HG02678 (cell line): ENCODE measurements around the gene LCORL.
"Not testable (repeated sequence)": the region's sequence is repeated elsewhere in the genome, so short reads cannot be mapped to it uniquely, and the experiment has no call there.

Source experiments
- ATAC-seq: cut with Tn5 transposase; IDR thresholded peaks from one replicate; pipeline ENCODE4 v1.9.1; 2021; ENCODE audit warnings: mild to moderate bottlenecking, moderate library complexity; ENCODE audit not compliant: unreplicated experiment

The LCORL gene

DNA sequence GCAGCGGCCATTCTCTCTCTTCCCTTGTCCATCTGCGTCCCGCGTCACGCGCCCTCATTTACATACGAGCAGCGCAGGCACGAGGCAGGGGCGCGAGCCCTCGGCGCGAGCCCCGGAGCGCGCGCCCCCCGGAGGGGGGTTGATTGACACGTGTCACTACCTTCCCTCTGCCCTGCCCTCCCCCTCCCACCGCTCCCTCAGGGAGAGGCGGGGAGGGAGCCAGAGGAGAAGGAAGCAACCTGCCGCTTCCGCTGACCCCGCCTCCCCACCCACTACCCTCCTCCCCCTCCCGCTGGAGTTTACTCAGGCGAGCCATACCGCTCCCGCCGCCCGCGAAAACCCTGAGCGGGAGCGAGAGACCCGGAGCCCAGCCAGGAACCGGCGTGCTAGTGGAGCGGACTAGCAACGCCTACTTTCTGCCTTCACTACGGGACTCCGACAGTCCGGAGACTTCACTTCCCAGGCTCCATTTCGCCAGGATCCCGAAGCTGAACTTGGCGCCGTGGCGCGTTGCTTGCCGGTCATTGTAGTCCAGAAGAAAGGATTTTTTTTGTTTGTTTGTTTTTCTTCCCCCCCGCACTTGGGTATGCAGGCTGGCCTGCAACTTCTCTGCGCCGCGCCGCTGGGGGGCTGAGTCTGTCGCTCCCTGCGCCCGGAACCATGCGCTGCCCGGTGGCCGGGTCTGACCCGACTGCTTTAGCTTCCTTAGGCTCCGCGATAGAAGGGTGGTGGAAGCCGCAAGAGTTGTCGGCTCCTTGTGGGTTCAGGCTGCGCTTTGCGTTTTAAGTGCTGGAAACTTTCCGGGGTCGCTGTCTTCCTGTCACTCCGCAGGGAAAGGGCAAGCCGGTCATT is at the start of gene LCORL:
Gene LCORL (minus strand): TSS at position 36 of the 852 bp plus-strand sequence. CDS start 4 bp downstream, at position 32.
- peak; percentile 72 for ATAC-seq

DNA sequence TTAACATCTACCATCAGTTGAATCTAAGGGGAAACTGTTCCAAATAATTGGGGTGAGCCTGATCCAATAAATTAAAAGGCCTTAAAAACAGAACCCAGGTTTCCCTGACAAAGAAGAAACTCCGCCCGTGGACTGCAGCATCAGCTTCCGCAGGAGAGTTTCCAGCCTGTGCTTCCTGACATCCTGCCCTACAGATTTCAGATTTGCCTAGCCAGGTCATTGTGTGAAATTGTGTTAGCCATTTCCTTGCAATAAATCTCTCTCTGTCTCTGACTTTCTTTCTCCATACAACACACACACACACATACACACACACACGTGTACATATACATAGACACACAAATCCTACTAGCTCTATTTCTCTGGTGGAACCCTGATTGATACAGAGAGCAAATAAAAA is 48.3 kb upstream of the LCORL start:
- no peak for ATAC-seq

DNA sequence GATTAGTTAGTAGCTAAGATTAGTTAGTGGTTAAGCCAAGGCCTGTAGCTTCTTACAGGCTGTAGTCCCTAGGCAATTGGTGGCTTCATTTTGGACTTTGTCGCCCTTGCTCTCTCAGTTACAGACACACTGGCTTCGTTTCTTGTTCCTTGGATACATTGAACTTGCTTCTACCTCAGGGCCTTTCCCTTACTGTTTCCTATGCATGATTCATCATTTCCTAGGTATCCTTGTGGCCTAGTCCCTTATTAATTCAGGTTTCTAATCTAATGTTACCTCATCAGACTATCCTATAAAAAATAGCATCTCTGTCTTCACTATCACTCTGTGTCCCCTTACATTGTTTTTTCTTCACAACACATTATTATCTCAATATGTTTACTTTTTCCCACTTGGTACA is 45.5 kb upstream of the LCORL start:
- no peak for ATAC-seq

DNA sequence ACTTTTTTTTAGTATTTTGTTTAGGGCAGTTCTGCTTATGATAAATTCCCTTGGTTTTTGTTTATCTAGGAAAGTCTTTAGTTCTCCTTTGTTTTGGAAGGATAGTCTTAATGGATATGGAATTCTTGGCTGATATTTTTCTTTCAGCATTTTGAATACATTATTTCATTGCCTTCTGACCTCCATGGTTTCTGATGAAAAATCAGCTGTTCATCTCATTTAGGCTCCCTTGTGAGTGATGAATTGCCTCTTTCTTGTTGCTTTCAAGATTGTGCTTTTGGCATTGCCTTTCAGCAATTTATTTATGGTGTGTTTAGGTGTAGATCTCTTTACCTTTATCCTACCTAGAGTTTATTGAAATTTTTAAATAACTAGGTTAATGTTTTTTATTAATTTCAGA is 41.5 kb upstream of the LCORL start:
- no peak for ATAC-seq

DNA sequence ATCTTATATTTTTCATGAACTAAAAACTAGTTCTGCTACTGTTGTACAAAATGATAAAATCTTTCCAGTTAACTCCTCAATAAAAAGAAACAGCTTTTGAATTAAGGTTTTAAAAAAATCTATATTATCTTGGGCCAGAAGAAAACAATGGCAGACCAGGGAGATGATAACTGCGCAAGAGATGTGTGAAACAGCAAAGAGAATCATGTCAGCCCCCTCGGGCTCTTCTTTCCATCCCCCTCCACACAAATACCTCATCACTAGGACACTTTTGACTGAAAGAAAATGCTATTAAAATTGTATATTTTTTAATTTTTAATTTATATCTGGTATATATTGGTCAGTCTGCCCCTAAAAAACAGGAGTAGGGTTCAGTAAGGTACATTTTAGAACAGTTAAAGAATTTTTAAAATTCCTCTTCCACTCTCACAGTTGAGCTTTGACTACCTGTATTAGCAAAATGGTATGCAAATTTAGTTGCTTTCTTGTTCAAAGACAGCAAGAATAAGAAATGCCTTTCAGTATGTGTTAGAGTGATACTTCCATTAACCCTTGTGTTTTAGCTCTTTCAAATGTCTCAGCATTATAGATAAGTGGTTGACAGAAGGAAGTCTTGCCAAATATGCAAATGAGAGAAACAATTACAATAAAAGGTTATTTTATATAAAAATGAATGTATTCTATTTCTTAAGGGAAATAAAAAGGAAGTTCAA is 36.4 kb upstream of the LCORL start:
- ATAC-seq = peak; percentile 69

DNA sequence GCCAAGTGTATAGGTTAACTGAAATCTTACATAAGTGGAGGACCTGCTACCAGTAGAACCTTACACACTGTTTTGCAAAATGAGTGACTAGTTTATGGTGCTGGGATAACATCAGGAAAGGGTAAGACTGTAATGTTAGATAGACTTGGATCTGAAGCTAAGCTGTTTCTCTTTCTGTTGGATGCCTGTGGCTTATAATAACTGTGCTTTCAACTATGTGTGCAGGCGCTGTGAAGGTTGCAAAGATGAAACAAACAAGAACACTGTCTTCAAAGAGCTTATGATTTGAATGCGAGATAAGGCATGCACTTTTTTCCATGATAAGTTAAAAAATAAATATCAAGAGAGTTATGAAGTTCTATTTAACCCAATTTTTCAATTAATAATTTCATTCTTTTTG is 34.5 kb upstream of the LCORL start:
- ATAC-seq = no peak

DNA sequence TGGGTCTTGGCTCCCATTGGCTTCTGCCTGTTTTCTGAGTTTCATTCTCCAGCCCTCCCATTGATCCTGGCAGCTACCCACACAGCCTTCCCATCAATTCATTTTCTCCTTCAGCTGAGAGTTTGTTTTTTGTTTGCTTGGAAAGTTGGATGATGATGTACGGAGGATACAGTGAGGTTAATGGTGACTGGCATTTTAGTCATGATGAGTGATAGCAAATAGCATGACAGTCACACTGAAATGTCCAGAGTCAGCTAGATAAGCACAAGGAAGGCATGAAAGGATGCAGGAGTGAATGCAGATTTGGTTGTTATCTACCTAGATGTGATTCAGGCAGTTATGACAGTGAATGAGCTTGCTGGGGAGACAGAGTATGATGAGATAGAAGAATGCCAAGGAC is 30.6 kb upstream of the LCORL start:
- ATAC-seq = no peak

DNA sequence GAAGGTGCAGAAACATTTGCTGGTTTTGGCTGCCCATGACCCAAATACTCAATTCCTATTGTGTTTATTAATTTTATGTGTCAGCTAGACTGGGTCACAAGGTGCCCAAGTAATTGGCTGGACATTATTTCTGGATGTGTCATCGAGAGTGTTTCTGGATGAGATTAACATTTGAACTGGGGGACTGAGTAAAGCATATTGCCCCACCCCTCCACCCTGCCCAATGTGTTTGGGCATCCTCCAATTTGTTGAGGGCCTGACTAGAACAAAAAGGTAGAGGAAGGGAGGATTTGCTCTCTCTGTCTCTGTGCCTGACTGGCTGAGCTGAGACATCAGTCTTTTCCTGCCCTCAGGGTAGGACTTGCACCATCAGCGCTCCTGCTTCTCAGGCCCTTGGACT is 29.7 kb upstream of the LCORL start:
- no peak for ATAC-seq

DNA sequence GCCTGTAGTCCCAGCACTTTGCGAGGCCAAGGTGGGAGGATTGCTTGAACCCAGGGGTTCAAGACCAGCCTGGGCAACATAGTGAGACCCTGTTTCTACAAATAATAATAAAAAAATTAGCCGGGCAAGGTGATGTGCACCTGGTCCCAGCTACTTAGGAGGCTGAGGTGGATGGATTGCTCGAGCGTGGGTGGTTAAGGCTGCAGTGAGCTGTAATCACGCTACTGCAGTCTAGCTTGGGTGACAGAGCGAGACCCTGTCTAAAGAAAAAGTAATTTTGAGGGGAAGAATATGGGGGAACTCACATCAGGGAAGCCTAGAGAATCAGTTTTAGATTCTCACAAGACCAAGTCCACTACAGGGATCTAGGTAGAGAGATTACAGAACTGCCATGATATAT is 28.9 kb upstream of the LCORL start:
- no peak for ATAC-seq

DNA sequence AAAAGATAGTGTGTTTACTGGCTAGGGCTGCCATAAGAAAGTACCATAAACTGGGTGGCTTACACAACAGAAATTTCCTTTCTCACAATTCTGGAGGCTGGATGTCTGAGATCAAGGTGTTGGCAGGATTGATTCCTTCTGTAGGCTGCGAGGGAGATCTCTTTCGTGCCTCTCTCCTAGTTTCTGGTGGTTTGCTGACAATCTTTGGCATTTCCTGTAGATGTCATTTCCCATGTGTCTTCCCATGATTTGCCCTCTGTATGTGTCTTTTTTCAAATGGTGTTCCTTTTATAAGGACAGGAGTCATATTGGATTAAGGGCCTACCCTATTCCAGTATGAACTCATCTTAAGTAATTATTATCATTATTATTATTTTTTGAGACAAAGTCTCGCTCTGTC is 27.9 kb upstream of the LCORL start:
- no peak for ATAC-seq

DNA sequence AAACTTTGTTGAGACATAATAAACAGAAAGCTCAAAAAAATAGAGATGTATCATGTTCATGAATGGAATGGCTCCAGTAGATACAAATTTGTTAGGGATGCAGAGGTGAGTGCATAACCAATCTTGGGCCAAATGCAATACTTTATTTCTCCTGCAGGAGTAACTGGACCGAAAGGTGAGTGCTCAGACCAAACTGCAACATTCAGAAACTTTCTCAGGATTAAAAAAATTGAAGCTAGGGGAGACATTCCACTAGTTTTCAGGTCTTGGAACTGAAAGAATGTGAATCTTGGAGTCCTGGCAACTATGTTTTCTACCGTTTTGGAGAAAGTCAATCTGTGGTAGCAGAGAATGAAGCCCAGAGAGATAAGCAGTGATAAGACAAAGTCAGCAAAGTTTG is 21.2 kb upstream of the LCORL start:
- ATAC-seq = no peak

DNA sequence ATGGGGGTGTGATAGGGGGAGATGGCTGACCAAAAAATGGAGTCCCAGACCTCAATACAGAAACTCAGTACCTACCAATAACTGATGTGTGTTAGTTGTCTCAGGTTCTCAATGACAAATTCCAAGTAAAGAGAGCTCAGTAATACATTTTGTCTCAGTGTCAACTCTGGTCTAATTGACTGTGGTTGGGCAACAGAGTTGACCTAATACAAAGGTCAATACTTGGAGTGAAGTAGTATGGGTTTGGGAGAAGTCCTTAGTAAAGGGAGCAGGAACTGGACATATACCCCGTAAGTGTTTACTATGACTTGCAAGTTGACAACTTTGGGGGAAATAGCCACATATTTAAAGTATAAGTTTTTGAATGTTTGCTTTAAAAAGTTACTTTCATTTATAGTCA is 20.5 kb upstream of the LCORL start:
- no peak for ATAC-seq

DNA sequence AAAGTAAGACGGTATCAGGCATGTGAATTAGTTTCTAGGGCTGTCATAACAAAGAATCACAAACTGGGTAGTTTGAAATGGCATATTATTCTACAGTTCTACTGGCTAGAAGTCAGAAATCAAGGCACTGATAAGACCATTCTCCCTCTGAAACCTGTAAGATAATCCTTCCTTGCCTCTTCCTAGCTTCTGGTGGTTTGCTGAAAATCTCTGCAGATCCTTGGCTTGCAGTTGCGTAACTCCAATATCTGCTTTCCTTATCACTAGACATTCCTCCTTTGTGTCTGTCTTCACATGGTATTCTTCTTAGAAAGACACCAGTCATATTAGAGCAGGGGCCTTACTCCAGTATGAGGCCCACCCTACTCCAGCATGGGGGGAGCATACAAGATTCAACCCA is 19.6 kb upstream of the LCORL start:
- no peak for ATAC-seq

DNA sequence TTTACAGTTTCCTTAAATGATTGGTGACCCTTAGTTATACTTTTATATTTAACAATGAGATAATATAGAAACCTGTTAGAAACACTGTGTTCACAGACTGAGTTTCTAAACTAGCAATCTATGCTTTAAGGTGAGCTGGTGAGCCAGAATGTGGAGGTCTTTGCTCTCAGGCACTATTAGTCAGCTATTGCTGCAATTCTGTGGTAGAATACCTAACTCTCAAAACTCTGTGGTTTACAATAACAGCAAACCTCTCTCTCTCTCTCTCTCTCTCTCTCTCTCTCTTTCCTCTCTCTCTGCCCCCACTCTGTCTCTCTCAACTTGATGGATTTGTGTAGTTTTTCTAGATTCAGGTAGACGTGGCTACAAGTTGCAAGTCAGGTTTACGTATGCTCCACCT is 17.6 kb upstream of the LCORL start:
- ATAC-seq = peak; percentile 49

DNA sequence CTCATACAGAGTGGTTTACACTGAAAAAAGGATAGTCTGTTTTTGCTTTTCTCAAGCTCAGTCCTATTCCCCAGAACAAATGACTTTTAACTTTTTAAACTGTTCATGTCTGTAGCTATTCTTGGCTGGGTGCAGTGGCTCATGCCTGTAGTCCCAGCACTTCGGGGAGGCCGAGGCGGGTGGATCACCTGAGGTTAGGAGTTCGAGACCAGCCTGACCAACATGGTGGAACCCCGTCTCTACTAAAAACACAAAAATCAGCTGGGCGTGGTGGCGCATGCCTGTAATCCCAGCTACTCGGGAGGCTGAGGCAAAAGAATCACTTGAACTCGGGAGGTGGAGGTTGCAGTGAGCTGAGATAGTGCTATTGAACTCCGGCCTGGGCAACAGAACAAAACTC is 14.8 kb upstream of the LCORL start:
- ATAC-seq = not testable (repeated sequence)

DNA sequence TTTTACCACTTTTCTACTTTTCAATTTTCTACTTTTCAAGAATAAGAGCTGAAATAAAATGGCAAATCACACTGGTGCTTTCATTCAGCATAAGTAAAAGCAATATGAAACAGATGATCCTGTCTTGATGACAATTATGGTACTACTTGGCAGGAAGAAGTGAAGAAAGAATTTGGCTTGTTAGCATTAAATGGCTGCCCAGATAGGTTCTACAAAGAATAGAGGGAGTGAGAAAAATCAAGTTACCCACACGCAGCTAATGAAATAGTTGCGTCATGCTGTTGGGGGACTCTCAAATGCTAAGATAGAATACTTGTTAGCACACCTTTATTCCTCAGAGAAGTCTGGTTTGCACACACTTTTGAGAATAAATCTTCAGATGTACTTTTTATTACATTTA is 12.5 kb upstream of the LCORL start:
- ATAC-seq = no peak

DNA sequence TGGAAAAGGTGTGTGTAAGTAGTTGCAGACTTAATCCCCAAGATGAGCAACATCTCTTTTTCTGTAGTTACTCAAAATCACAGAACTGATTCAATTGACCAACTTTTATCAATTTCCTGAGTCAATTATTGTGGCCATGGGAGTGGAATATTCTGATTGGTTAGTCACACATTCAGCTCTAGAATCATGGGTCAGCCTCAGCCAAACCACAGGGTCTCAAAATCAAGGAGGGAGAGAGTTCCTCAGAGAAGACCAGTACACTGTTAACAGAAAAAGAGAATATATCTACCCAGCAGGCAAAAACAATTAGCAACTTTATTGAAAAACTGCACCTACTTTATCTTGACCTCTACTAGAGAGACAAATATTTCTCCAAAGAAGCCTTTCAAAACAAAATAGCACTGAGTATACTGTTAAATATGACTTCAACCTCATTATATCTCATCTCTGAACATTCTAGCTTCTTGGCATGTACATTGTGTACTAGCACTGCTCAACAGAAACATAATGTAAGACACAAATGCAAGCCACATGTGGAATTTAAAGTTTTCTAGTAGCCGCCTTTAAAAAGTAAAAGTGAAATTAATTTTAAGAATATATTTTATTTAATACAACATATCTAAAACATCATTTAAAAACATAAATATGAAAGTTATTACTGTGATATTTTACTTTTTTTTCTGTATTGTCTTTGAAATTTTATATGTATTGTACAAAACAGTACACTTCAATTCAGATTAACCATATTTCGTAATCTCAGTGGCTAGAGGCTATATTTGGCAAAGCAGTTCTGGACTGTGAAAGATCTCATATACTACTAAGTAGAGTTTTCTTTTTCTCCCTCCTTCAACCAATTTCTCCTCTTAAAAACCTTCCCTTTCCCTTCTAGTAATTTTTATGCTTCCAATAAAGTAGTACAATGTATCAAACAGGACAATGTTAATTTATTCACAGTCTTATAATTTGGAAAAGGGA is 11.8 kb upstream of the LCORL start:
- ATAC-seq = no peak

DNA sequence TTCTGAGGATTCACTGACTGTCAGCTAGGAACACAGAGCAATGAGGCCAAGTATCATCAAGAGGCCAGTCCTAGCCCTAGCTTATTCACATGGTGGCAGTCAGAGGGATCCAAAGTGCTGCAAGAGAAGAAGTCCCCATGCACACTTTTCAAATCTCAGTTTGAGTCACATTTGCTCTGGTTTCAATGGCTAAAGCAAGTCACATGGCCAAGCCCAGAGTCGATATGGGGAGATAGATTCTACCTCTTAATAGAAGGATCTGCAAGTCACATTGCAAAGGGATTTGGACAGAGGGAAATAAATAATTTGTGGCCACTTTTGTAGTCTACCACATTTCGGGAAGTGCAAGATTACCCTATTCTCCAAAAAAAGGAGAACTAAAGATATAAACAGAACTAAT is 3.7 kb upstream of the LCORL start:
- ATAC-seq = no peak

DNA sequence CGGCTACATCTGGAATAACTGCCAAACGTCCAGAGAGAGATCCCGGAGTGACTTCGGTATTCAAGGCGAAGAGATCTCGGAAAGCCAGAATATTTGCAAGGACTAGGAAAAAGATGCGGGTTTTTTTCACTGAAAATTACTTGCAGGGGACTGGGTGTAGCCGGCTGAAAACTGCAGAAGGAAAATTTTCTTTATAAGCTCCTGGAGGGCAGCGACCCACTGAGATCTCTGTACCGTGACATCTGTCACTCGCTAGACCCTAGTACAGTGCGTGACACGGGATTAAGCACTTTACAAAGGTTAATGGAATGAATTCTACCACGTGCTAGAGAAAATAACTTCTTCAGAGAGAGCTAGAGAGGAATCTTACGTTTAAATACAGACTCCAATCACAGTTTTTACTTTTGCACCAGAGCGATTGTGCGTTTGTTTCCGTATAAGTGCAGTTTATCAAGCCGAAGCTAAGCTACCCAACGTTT is 1.1 kb upstream of the LCORL start:
- no peak for ATAC-seq

DNA sequence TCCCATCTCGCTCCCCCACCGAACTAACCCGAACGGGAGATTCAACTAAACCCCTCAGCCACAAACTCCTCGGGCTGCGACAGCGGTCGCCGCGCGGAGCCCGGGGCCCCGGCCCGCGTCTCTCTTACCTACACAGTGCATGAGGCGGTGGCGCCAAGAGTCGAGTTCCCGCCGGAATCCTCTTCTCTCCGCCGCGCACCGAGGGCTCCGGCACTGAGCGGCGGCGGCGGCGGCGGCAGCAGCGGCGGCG is 160 bp downstream of the LCORL start:
- ATAC-seq = peak; percentile 6

DNA sequence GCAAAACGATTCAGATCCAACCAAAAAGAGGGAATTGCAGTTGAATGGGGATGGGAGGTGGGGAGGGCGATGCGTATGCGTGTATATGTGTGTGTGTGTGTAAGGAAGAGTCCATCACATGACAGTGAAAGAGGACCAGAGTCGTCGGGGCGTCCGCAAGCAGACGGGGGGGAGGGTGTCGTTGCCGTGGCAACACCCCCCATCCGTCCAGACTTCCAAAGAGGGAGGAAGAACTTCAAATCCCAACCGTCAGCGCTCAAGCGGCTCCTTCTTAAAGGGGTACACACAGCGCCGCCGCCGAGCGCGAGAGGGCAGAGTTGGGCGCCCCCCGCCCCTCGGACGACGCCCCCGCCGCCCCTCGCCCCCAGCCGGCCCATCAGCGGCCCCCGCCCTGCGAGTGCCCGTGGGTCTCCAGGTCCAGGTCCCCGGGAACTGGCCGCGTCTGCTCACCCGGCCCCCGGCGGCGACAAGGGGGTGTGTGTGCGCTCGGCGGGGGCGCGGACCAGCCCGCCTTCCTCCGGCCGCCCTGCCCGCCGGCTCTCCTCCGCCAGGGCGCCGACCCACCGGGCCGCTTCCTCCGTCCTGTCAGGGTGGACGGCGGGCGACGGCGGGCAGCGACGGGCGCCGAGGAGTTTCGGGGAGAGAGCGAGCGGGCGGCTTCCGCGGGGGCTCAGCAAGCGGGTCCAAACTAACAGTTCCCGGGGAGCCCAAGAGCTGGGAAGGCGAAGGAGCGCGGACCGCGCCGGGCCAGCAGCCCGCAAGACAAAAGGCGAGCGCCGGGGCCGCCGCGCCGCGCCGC is 685 bp downstream of the LCORL start:
- ATAC-seq = peak; percentile 10
